GM12878 (cell line): Measurements from ENCODE around the gene GABRB3. TPM values are rescaled to one million over a fixed set of nuclear protein-coding genes. Genes with fewer than 3 reads are reported as not detected.

Experiments used
- ASH2L ChIP-seq: fragments of 300-600, 200-600 bp; sonication (generic); IDR thresholded peaks from 2 replicates; pipeline ENCODE4 v1.6.1; 2017; ENCODE audit warnings: low read depth, mild to moderate bottlenecking, borderline replicate concordance
- BHLHE40 ChIP-seq, 2 experiments: fragments of 450-650 bp in 1 of 2; IDR thresholded peaks; 2 replicates each; pipeline ENCODE4 v1.6.1; 2011 to 2017; ENCODE audit warnings: low read depth in 2 of 2, borderline replicate concordance in 1 of 2, improper control_type of control experiment in 1 of 2, low read length in 1 of 2, mild to moderate bottlenecking in 1 of 2
- BRCA1 ChIP-seq: IDR thresholded peaks from 2 replicates; pipeline ENCODE4 v1.6.1; 2011; ENCODE audit warnings: low read depth, low read length, improper control_type of control experiment
- CEBPB ChIP-seq, 2 experiments: fragments of 150-350 bp in 1 of 2; IDR thresholded peaks; 2 replicates each; pipeline ENCODE4 v1.6.1; 2012 to 2014; ENCODE audit warnings: low read depth in 2 of 2, low read length in 2 of 2, borderline replicate concordance in 1 of 2, inconsistent platforms in 1 of 2
- CHD4 ChIP-seq: fragments of 200-600 bp; sonication (generic); IDR thresholded peaks from 2 replicates; pipeline ENCODE4 v1.6.1; 2016; ENCODE audit warnings: mild to moderate bottlenecking
- CREB1 ChIP-seq: IDR thresholded peaks from 2 replicates; pipeline ENCODE4 v1.6.1; 2012; ENCODE audit warnings: low read depth, mild to moderate bottlenecking, inconsistent platforms
- HDAC2 ChIP-seq: fragments of 200-600 bp; sonication (generic); IDR thresholded peaks from 2 replicates; pipeline ENCODE4 v1.6.1; 2017
- IKZF1 ChIP-seq: fragments of 450-650 bp; conservative IDR thresholded peaks from 2 replicates; pipeline ENCODE4 v1.6.1; 2017; ENCODE audit warnings: antibody characterized with exemption, mild to moderate bottlenecking
- PRDM15 ChIP-seq: fragments of 450-650 bp; formaldehyde crosslinking; IDR thresholded peaks from 2 replicates; pipeline ENCODE4 v1.4.0; 2020; ENCODE audit warnings: mild to moderate bottlenecking, moderate library complexity
- ZNF217 ChIP-seq: fragments of 450-650 bp; IDR thresholded peaks from 2 replicates; pipeline ENCODE4 v1.6.1; 2017; ENCODE audit warnings: antibody characterized with exemption, mild to moderate bottlenecking
- ZNF384 ChIP-seq: IDR thresholded peaks from 2 replicates; pipeline ENCODE4 v1.6.1; 2012; ENCODE audit warnings: low read depth, mild to moderate bottlenecking, low read length, improper control_type of control experiment, borderline replicate concordance
- polyA plus RNA-seq, 11 experiments: library from polyadenylated mRNA; depleted of rRNA in 4 of 11; unstranded in 6 of 11; stranded (reverse) in 5 of 11; fragments of >200 nt; fragmentation: Nextera tagmentation in 4 of 11; fragmentation: Illumina TruSeq in 1 of 11; extraction: Ambion mirVana in 4 of 11; extraction: Trizol in 1 of 11; gene quantifications; 1 replicate in 1 of 11; 2 replicates in 10 of 11; pipeline versions ENCODE4 v1.2.1 to v1.2.3, GENCODE V29; 2011 to 2016; ENCODE audit warnings: inconsistent platforms in 2 of 11, missing spikeins in 2 of 11, low read depth in 1 of 11
- total RNA-seq, 4 experiments: library from RNA; depleted of rRNA in 3 of 4; stranded (reverse); fragments of >200 nt in 3 of 4; fragmentation: Illumina TruSeq in 1 of 4; extraction: Trizol in 1 of 4; gene quantifications; 2 replicates each; pipeline versions ENCODE4 v1.2.1 to v1.2.3, GENCODE V29; 2013 to 2021

The GABRB3 gene
- total and polyA plus RNA-seq, 10 of the 15 experiments (the other 5 are each of a cell fraction or from before 2014, with no cell fraction given): 0.05 to 0.08 (median 0.05) TPM; not detected in 7

DNA sequence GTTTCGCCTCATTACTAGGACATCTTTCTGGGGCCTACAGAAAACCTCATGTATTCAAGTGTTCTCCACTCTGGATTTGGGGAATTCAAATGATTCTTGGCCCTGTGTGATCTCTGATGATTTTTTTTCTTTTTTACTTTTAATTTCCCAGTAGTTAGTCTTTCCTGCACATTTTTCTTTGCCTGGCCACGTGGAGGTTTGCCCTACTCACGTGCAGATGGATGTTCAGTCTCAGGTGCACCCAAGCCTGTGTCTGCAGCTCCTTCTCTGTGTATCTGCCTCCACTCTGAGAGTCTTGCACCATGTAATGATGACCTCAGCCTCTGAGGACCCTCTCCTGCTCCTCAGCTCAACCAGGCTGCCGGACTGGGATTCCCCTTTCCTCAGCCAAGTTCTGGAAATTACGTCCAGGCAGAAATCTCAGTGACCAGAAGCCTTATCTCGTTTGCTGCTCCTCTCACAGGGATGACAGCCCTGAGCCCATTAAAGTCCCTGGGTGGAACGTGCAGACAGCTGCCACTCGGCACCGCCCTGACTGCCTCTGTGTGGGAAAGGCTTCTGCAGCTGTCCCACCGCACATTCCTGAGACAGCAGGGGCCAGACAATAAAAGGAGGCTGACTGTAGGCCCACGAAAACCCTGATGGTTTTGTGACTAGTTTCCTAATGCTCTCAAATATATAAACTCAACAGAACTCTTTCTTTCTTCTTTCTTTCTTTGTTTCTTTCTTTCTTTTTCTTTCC, 31.4 kb upstream of the GABRB3 start (continued):
- TF ChIP-seq ZNF217 (no peak), BRCA1 (no peak), CHD4 (no peak), ZNF384 (no peak), CREB1 (no peak), HDAC2 (no peak), BHLHE40 (IDR thresholded peaks at IDR 0.05; ENCODE audit: borderline replicate concordance in 1 of 2, low read depth in 2 of 2, low read length in 1 of 2) (no peak), IKZF1 (no peak), CEBPB (IDR thresholded peaks at IDR 0.05; ENCODE audit: borderline replicate concordance in 1 of 2, low read depth in 2 of 2, low read length in 2 of 2) (no peak), ASH2L (no peak), PRDM15 (CRISPR knock-in tag) (no peak)
- TF ChIP-seq, all 136 proteins: peak for 0
